NCI-H446 treated with DMSO at 0.1 percent for 48 hours (cell line): ENCODE results near the gene DNASE1L2.

Experiments used
- DNase-seq: peaks from one replicate; lab custom pipeline; 2025; lab: John Stamatoyannopoulos, UW

DNASE1L2 gene

GRCh38 chr16:2287916-2288547 lies 51.8 kb downstream of the DNASE1L2 start:
- no peak for DNase-seq
